ENCODE results near the gene ILF2. TPM values are rescaled to one million over a fixed set of nuclear protein-coding genes. Genes with fewer than 3 reads are reported as not detected.

The ILF2 gene
- total and polyA plus RNA-seq, 2 donors (not counting 1 experiment from before 2014, with no cell fraction given) = 89.8 to 94.0 TPM

DNA sequence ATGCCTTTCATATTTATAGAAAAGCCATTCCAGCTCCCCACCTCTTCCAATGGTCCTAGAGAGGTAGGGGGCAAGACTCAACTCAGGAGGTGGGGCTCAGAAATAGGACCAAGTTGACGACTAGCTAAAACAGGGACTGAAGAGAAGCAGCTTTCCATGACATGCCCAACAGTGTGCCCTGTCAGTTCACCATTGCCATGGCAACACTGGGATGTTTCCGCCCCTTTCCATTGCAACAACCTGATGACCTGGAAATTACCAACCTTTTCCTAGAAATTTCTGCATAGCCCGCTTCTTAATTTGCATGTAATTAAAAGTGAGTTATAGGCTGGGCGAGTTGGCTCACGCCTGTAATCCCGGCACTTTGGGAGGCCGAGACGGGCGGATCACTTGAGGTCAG, 34.7 kb upstream of the ILF2 start:
- intact Hi-C loops (cut with micrococcal nuclease) = no loop called here
- Histone ChIP-seq H3K27me3 (replicated peaks in 1 of 4; ENCODE audit: control extremely low read depth in 1 of 4, control insufficient read depth in 3 of 4, insufficient read depth in 4 of 4, low read length in 3 of 4) (no peaks in the 10 kb centered on the region), H3K36me3 (replicated peaks in 1 of 2; ENCODE audit: control extremely low read depth in 1 of 2, control insufficient read depth in 1 of 2, extremely low read depth in 1 of 2, insufficient read depth in 2 of 2, low read length in 1 of 2) (no peaks in the 10 kb centered on the region), H2AFZ (ENCODE audit: insufficient read depth, low read depth, low read length, poor library complexity, severe bottlenecking) (no peak overlapping the region), H4K20me1 (ENCODE audit: control insufficient read depth, insufficient read depth, low read length, poor library complexity, severe bottlenecking) (no peaks in the 10 kb centered on the region), H3K9ac (ENCODE audit: low read length) (no peak overlapping the region), H3K9me3 (ENCODE audit: control extremely low read depth in 1 of 3, control insufficient read depth in 2 of 3, insufficient read depth in 1 of 3, low read length in 2 of 3) (no peaks in the 10 kb centered on the region), H3K4me2 (replicated peaks; ENCODE audit: low read depth, low read length, poor library complexity, severe bottlenecking) (no peak overlapping the region), H3K4me1 (ENCODE audit: control insufficient read depth in 2 of 2, insufficient read depth in 2 of 2, low read length in 2 of 2) (no peaks in the 10 kb centered on the region), H3K79me2 (ENCODE audit: control insufficient read depth, insufficient read depth, low read length) (no peaks in the 10 kb centered on the region), H3K4me3 (ENCODE audit: control extremely low read depth in 1 of 5, extremely low read depth in 1 of 5, insufficient read depth in 1 of 5, low read depth in 2 of 5, low read length in 4 of 5) (no peak overlapping the region), H3K27ac (ENCODE audit: low read length in 2 of 2) (no peak overlapping the region)
- Mint-ChIP-seq H3K9me3 (ENCODE audit: insufficient read depth) (no peaks in the 10 kb centered on the region), H3K4me1 (no peaks in the 10 kb centered on the region), H3K27ac (no peak overlapping the region), H3K4me3 (no peak overlapping the region), H3K27me3 (no peaks in the 10 kb centered on the region)
- WGBS (ENCODE audit: insufficient coverage) = 98% methylated on average over 8 of the region's 9 CpGs
- DNase-seq (no peak), ATAC-seq (ENCODE audit: low read depth) (no peak)
- no peak for TF ChIP-seq EZH2 (IDR thresholded peaks at IDR 0.05; ENCODE audit: borderline replicate concordance, insufficient read depth, low read depth, low read length, poor library complexity, severe bottlenecking)
- TF ChIP-seq CTCF (IDR thresholded peaks at IDR 0.05) = no peak
- ChIA-PET POLR2A (no interaction called here), CTCF (no interaction called here)

DNA sequence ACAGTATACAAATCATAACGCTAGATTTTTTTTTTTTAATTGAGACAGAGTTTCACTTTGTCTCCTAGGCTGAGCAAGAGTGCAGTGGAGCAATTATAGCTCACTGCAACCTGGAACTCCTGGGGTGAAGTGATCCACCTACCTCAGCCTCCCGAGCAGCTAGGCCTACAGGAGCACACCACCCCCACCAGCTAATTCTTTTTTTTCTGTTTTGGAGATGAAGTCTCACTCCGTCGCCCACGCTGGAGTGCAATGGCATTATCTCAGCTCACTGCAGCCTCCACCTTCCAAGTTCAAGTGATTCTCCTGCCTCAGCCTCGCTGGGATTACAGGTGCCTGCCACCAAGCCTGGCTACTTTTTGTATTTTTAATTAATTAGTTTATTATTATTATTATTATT, 29.0 kb upstream of the ILF2 start:
- no peak overlapping the region for H3K27ac ChIP-seq (ENCODE audit: low read length in 2 of 2)
- H3K9ac ChIP-seq (ENCODE audit: low read length) = no peak overlapping the region
- no peaks in the 10 kb centered on the region for H3K79me2 ChIP-seq (ENCODE audit: control insufficient read depth, insufficient read depth, low read length)
- peaks cover 3% of the 10 kb centered on the region for H3K4me1 Mint-ChIP-seq
- peaks cover 0 to 9% (median 0%) of the 10 kb centered on the region in 4 experiments for H3K27me3 ChIP-seq (replicated peaks in 1 of 4; ENCODE audit: control extremely low read depth in 1 of 4, control insufficient read depth in 3 of 4, insufficient read depth in 4 of 4, low read length in 3 of 4)
- no peak for DNase-seq
- H3K27me3 Mint-ChIP-seq = no peaks in the 10 kb centered on the region
- no peak overlapping the region for H3K27ac Mint-ChIP-seq
- no peak overlapping the region for H2AFZ ChIP-seq (ENCODE audit: insufficient read depth, low read depth, low read length, poor library complexity, severe bottlenecking)
- no peak overlapping the region for H3K4me3 ChIP-seq (ENCODE audit: control extremely low read depth in 1 of 5, extremely low read depth in 1 of 5, insufficient read depth in 1 of 5, low read depth in 2 of 5, low read length in 4 of 5)
- POLR2A ChIA-PET = no interaction called here
- H3K36me3 ChIP-seq (replicated peaks in 1 of 2; ENCODE audit: control extremely low read depth in 1 of 2, control insufficient read depth in 1 of 2, extremely low read depth in 1 of 2, insufficient read depth in 2 of 2, low read length in 1 of 2) = no peaks in the 10 kb centered on the region
- intact Hi-C loops (cut with micrococcal nuclease) = no loop called here
- peaks cover 0 to 7% of the 10 kb centered on the region in 2 donors for H3K4me1 ChIP-seq (ENCODE audit: control insufficient read depth in 2 of 2, insufficient read depth in 2 of 2, low read length in 2 of 2)
- 83% methylated on average over 4 of the region's 6 CpGs for WGBS (ENCODE audit: insufficient coverage)
- TF ChIP-seq CTCF (IDR thresholded peaks at IDR 0.05) = no peak
- no peak for TF ChIP-seq EZH2 (IDR thresholded peaks at IDR 0.05; ENCODE audit: borderline replicate concordance, insufficient read depth, low read depth, low read length, poor library complexity, severe bottlenecking)
- H3K9me3 ChIP-seq (ENCODE audit: control extremely low read depth in 1 of 3, control insufficient read depth in 2 of 3, insufficient read depth in 1 of 3, low read length in 2 of 3) = no peaks in the 10 kb centered on the region
- H3K4me2 ChIP-seq (replicated peaks; ENCODE audit: low read depth, low read length, poor library complexity, severe bottlenecking) = no peak overlapping the region
- no peaks in the 10 kb centered on the region for H3K9me3 Mint-ChIP-seq (ENCODE audit: insufficient read depth)
- no peak for ATAC-seq (ENCODE audit: low read depth)
- no peaks in the 10 kb centered on the region for H4K20me1 ChIP-seq (ENCODE audit: control insufficient read depth, insufficient read depth, low read length, poor library complexity, severe bottlenecking)
- H3K4me3 Mint-ChIP-seq = no peak overlapping the region
- CTCF ChIA-PET = no interaction called here

Data from B cell (primary cell).